Activated T-cell treated with anti-CD3 and anti-CD28 coated beads, Interleukin-2, amount 50 U/mL, for 24 hours (primary cell): ENCODE results near the gene STAMBP.

ENCODE experiments used
- DNase-seq: peaks from one replicate; pipeline ENCODE4 v3.0.0-alpha.2; 2020
- H3K27ac Mint-ChIP-seq: 2 replicates; pipeline ENCODE4 v1.8.0; 2020; ENCODE audit warnings: mild to moderate bottlenecking, mixed read lengths
- H3K27me3 Mint-ChIP-seq: 2 replicates; pipeline ENCODE4 v1.8.0; 2020; ENCODE audit warnings: mixed read lengths
- H3K36me3 Mint-ChIP-seq: 2 replicates; pipeline ENCODE4 v1.8.0; 2020; ENCODE audit warnings: low read depth, mixed read lengths
- H3K4me1 Mint-ChIP-seq: 2 replicates; pipeline ENCODE4 v1.8.0; 2020; ENCODE audit warnings: low read depth, mixed read lengths
- H3K4me3 Mint-ChIP-seq: 2 replicates; pipeline ENCODE4 v1.8.0; 2020; ENCODE audit warnings: mild to moderate bottlenecking, moderate library complexity, mixed read lengths
- H3K9me3 Mint-ChIP-seq: 2 replicates; pipeline ENCODE4 v1.8.0; 2020; ENCODE audit warnings: mixed read lengths

The STAMBP gene

GRCh38 chr2:73889206-73889605, 60.4 kb downstream of the STAMBP start:
- Mint-ChIP-seq H3K9me3 (peaks cover 4% of the 10 kb centered on the region), H3K27ac (no peak overlapping the region), H3K4me1 (peaks cover 25% of the 10 kb centered on the region), H3K27me3 (no peaks in the 10 kb centered on the region), H3K4me3 (no peak overlapping the region), H3K36me3 (no peaks in the 10 kb centered on the region)
- DNase-seq = no peak

GRCh38 chr2:73890301-73891092, 61.7 kb downstream of the STAMBP start:
- H3K27ac Mint-ChIP-seq = no peak overlapping the region
- H3K9me3 Mint-ChIP-seq = peaks cover 4% of the 10 kb centered on the region
- H3K36me3 Mint-ChIP-seq = no peaks in the 10 kb centered on the region
- no peaks in the 10 kb centered on the region for H3K27me3 Mint-ChIP-seq
- H3K4me1 Mint-ChIP-seq = peaks cover 36% of the 10 kb centered on the region
- no peak overlapping the region for H3K4me3 Mint-ChIP-seq
- no peak for DNase-seq

- H3K27ac Mint-ChIP-seq = no peak overlapping the region
- H3K9me3 Mint-ChIP-seq = peaks cover 1% of the 10 kb centered on the region
- H3K4me3 Mint-ChIP-seq = no peak overlapping the region
- H3K27me3 Mint-ChIP-seq = no peaks in the 10 kb centered on the region
- no peaks in the 10 kb centered on the region for H3K36me3 Mint-ChIP-seq
- peaks cover 36% of the 10 kb centered on the region for H3K4me1 Mint-ChIP-seq
- no peak for DNase-seq
Measured at GRCh38 chr2:73891276-73891901, 62.6 kb downstream of the STAMBP start.

- Mint-ChIP-seq H3K4me3 (no peak within 1 kb of the TSS), H3K36me3 (no peaks in the 10 kb centered on the region), H3K9me3 (no peaks in the 10 kb centered on the region), H3K27ac (no peak within 1 kb of the TSS), H3K4me1 (peaks cover 37% of the 10 kb centered on the region), H3K27me3 (no peaks in the 10 kb centered on the region)
- no peak for DNase-seq
Measured at GRCh38 chr2:73892631-73893329, 64.0 kb downstream of the STAMBP start, which contains the start of gene ACTG2. ACTG2 (plus strand) TSS chr2:73893008; CDS start chr2:73901312, 8,304 bp downstream.

GRCh38 chr2:73893764-73894474, 65.2 kb downstream of the STAMBP start:
- no peak for DNase-seq
- Mint-ChIP-seq H3K4me3 (no peak overlapping the region), H3K27ac (no peak overlapping the region), H3K36me3 (no peaks in the 10 kb centered on the region), H3K4me1 (peaks cover 33% of the 10 kb centered on the region), H3K27me3 (no peaks in the 10 kb centered on the region), H3K9me3 (no peaks in the 10 kb centered on the region)

- no peak for DNase-seq
- no peak overlapping the region for H3K27ac Mint-ChIP-seq
- H3K4me1 Mint-ChIP-seq = peaks cover 33% of the 10 kb centered on the region
- H3K9me3 Mint-ChIP-seq = no peaks in the 10 kb centered on the region
- H3K4me3 Mint-ChIP-seq = no peak overlapping the region
- no peaks in the 10 kb centered on the region for H3K36me3 Mint-ChIP-seq
- no peaks in the 10 kb centered on the region for H3K27me3 Mint-ChIP-seq
Measured at GRCh38 chr2:73894475-73894850, 65.7 kb downstream of the STAMBP start.

- Mint-ChIP-seq H3K9me3 (no peaks in the 10 kb centered on the region), H3K27me3 (no peaks in the 10 kb centered on the region), H3K27ac (no peak overlapping the region), H3K36me3 (no peaks in the 10 kb centered on the region), H3K4me3 (no peak overlapping the region), H3K4me1 (peaks cover 33% of the 10 kb centered on the region)
- no peak for DNase-seq
Measured at GRCh38 chr2:73894877-73895276, 66.1 kb downstream of the STAMBP start.

- Mint-ChIP-seq H3K4me3 (no peak overlapping the region), H3K4me1 (peaks cover 33% of the 10 kb centered on the region), H3K36me3 (no peaks in the 10 kb centered on the region), H3K27ac (no peak overlapping the region), H3K9me3 (no peaks in the 10 kb centered on the region), H3K27me3 (no peaks in the 10 kb centered on the region)
- DNase-seq = no peak
Measured at GRCh38 chr2:73895473-73895872, 66.7 kb downstream of the STAMBP start.

- peaks cover 33% of the 10 kb centered on the region for H3K4me1 Mint-ChIP-seq
- peak overlapping the region; percentile 45 for H3K4me3 Mint-ChIP-seq
- no peak for DNase-seq
Measured at GRCh38 chr2:73896362-73897239, 67.8 kb downstream of the STAMBP start.

GRCh38 chr2:73897240-73897583, 68.5 kb downstream of the STAMBP start:
- peak overlapping the region; percentile 90 for H3K27ac Mint-ChIP-seq
- peaks cover 33% of the 10 kb centered on the region for H3K4me1 Mint-ChIP-seq
- no peaks in the 10 kb centered on the region for H3K36me3 Mint-ChIP-seq
- DNase-seq = no peak
- no peaks in the 10 kb centered on the region for H3K9me3 Mint-ChIP-seq
- H3K27me3 Mint-ChIP-seq = no peaks in the 10 kb centered on the region
- no peak overlapping the region for H3K4me3 Mint-ChIP-seq

More at GRCh38 chr2:73896362-73897239, 67.8 kb downstream of the STAMBP start:
- no peaks in the 10 kb centered on the region for H3K36me3 Mint-ChIP-seq
- H3K27me3 Mint-ChIP-seq = no peaks in the 10 kb centered on the region
- H3K27ac Mint-ChIP-seq = peak overlapping the region; percentile 90
- H3K9me3 Mint-ChIP-seq = no peaks in the 10 kb centered on the region

- Mint-ChIP-seq H3K27ac (no peak overlapping the region), H3K27me3 (no peaks in the 10 kb centered on the region), H3K9me3 (no peaks in the 10 kb centered on the region), H3K36me3 (no peaks in the 10 kb centered on the region), H3K4me3 (no peak overlapping the region), H3K4me1 (peaks cover 33% of the 10 kb centered on the region)
- DNase-seq = no peak
Measured at GRCh38 chr2:73897934-73898333, 69.2 kb downstream of the STAMBP start.

GRCh38 chr2:73899801-73900336, 71.1 kb downstream of the STAMBP start:
- Mint-ChIP-seq H3K9me3 (no peaks in the 10 kb centered on the region), H3K4me3 (no peak overlapping the region), H3K27ac (no peak overlapping the region), H3K27me3 (no peaks in the 10 kb centered on the region), H3K36me3 (no peaks in the 10 kb centered on the region), H3K4me1 (peaks cover 28% of the 10 kb centered on the region)
- DNase-seq = no peak

GRCh38 chr2:73901143-73901542, 72.4 kb downstream of the STAMBP start:
- Mint-ChIP-seq H3K27me3 (no peaks in the 10 kb centered on the region), H3K4me3 (no peak overlapping the region), H3K36me3 (no peaks in the 10 kb centered on the region), H3K4me1 (peaks cover 16% of the 10 kb centered on the region), H3K9me3 (no peaks in the 10 kb centered on the region), H3K27ac (no peak overlapping the region)
- DNase-seq = no peak
